Liver (tissue), 3 donors: ENCODE measurements around the gene DRC1.

ENCODE experiments used
- GABPA ChIP-seq, 2 donors: IDR thresholded peaks in 1 of 2; conservative IDR thresholded peaks in 1 of 2; 2 replicates each; pipeline ENCODE4 v1.6.1; 2016; ENCODE audit warnings: antibody characterized with exemption in 2 of 2, mild to moderate bottlenecking in 1 of 2, moderate library complexity in 1 of 2
- RAD21 ChIP-seq, 2 donors: IDR thresholded peaks; 2 replicates each; pipeline ENCODE4 v1.6.1; 2016; ENCODE audit warnings: antibody characterized with exemption in 2 of 2, mild to moderate bottlenecking in 2 of 2
- SP1 ChIP-seq: IDR thresholded peaks from 2 replicates; pipeline ENCODE4 v1.6.1; 2018; ENCODE audit warnings: antibody characterized with exemption, mild to moderate bottlenecking
- TAF1 ChIP-seq: conservative IDR thresholded peaks from 2 replicates; pipeline ENCODE4 v1.6.1; 2016; ENCODE audit warnings: antibody characterized with exemption, mild to moderate bottlenecking
- TF ChIP-seq, protein P1 (sequence below): fragments of 150-350 bp; IDR thresholded peaks from 2 replicates; pipeline ENCODE4 v1.5.1; 2017; ENCODE audit warnings: improper control_type of control experiment, low read depth, low read length; ENCODE audit not compliant: missing input control
- TF ChIP-seq, protein P2 (sequence below): IDR thresholded peaks from 2 replicates; pipeline ENCODE4 v1.6.1; 2016; ENCODE audit warnings: antibody characterized with exemption
- TF ChIP-seq, protein P3 (sequence below): IDR thresholded peaks from 2 replicates; pipeline ENCODE4 v1.6.1; 2016; ENCODE audit warnings: antibody characterized with exemption, mild to moderate bottlenecking
- donor health status: healthy.
- donor health status: healthy.

DNA sequence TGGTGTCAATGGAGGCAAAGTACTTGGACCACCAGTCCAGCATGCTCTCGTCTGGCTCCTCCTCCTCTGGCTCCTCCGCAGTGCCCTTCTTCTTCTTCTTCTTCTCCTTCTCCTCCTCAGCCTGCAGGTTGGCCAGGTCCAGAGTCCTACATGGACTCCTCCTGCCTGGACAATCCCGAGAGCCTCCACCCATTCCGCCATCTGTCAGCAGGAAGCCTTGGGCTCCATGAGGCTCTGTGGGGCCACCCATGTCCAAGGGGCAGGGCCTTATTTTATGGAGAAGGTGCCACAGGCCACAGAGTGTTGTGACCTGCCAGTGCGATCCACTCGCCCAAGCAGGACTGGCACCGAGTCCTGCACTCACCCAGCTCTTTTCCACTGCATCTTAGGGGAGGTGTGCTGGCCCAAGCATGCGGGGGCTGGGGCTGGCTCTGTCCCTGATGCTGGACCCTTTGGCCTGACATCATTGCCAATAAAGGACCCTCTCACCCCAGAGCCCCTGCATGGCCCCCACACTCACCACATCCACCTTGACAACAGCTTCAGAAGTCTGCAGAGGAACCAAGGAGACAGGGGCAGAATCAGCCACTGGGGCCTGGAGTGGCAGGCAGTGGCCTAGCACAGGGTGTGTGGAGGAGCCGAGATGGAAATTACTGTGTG is 69.0 kb downstream of the DRC1 start:
- no peak for TF ChIP-seq RAD21 (IDR thresholded peaks at IDR 0.05)
- TF ChIP-seq GABPA (IDR thresholded peaks at IDR 0.05 in 1 of 2, conservative IDR thresholded peaks at IDR 0.05 in 1 of 2) = no peak
- TF ChIP-seq, protein P1, sequence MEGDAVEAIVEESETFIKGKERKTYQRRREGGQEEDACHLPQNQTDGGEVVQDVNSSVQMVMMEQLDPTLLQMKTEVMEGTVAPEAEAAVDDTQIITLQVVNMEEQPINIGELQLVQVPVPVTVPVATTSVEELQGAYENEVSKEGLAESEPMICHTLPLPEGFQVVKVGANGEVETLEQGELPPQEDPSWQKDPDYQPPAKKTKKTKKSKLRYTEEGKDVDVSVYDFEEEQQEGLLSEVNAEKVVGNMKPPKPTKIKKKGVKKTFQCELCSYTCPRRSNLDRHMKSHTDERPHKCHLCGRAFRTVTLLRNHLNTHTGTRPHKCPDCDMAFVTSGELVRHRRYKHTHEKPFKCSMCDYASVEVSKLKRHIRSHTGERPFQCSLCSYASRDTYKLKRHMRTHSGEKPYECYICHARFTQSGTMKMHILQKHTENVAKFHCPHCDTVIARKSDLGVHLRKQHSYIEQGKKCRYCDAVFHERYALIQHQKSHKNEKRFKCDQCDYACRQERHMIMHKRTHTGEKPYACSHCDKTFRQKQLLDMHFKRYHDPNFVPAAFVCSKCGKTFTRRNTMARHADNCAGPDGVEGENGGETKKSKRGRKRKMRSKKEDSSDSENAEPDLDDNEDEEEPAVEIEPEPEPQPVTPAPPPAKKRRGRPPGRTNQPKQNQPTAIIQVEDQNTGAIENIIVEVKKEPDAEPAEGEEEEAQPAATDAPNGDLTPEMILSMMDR = no peak
- TF ChIP-seq, protein P2, sequence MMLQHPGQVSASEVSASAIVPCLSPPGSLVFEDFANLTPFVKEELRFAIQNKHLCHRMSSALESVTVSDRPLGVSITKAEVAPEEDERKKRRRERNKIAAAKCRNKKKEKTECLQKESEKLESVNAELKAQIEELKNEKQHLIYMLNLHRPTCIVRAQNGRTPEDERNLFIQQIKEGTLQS = no peak
- no peak for TF ChIP-seq TAF1
- TF ChIP-seq, protein P3, sequence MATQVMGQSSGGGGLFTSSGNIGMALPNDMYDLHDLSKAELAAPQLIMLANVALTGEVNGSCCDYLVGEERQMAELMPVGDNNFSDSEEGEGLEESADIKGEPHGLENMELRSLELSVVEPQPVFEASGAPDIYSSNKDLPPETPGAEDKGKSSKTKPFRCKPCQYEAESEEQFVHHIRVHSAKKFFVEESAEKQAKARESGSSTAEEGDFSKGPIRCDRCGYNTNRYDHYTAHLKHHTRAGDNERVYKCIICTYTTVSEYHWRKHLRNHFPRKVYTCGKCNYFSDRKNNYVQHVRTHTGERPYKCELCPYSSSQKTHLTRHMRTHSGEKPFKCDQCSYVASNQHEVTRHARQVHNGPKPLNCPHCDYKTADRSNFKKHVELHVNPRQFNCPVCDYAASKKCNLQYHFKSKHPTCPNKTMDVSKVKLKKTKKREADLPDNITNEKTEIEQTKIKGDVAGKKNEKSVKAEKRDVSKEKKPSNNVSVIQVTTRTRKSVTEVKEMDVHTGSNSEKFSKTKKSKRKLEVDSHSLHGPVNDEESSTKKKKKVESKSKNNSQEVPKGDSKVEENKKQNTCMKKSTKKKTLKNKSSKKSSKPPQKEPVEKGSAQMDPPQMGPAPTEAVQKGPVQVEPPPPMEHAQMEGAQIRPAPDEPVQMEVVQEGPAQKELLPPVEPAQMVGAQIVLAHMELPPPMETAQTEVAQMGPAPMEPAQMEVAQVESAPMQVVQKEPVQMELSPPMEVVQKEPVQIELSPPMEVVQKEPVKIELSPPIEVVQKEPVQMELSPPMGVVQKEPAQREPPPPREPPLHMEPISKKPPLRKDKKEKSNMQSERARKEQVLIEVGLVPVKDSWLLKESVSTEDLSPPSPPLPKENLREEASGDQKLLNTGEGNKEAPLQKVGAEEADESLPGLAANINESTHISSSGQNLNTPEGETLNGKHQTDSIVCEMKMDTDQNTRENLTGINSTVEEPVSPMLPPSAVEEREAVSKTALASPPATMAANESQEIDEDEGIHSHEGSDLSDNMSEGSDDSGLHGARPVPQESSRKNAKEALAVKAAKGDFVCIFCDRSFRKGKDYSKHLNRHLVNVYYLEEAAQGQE = no peak
- no peak for TF ChIP-seq SP1
